ENCODE measurements around the gene ACADVL. TPM values are rescaled to one million over a fixed set of nuclear protein-coding genes. Genes with fewer than 3 reads are reported as not detected.

ACADVL gene
- total RNA-seq, 1 donor from 2014 or later: 281 TPM

DNA sequence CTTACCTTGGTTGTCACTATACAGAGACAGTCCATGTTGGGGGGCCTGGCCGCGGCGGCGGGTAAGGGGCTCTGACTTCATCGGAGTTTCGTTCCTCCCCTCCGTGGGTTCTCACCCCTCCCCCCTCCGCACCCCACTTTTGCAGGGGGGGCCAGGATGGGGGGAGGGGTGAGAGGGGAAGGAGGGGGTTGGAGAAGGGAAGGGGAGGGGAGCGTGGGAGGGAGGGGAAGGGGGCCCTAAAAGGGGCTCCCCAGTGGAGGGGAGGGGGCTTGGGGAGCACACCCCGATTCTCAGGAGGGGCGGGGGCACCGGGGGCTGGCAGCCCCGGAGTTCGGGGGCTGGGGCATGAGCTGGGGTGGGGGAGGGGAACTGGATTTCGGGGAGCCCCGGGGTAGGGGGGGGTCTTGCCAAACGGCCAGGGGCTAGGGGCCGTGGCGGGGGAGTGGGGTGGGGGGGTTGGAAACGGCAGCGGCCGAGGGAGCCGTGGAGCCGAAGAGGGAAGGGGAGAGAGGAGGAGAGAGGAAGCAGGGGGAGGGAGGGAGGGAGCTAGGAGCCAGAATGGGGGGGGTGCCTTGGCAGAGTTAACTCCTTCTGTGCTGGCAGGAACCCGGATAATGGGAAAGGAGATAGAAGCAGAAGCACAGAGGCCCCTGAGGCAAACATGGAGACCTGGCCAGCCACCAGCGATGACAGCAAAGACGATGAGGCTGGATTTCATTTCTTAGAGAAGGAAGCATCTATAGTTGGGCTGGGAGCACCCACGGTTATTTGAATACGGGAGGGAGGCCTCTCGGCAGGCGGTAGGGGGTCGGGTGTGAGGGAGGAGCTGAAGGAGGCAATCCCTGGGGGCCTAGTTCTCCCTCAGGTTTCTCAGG lies 2.4 kb upstream of the ACADVL start:
- Mint-ChIP-seq H3K9me3 (ENCODE audit: unreplicated experiment) (no peaks in the 10 kb centered on the region), H3K27ac (ENCODE audit: unreplicated experiment) (peak overlapping the region; percentile 92), H3K36me3 (ENCODE audit: low read depth, unreplicated experiment) (peaks cover 17% of the 10 kb centered on the region), H3K4me1 (ENCODE audit: unreplicated experiment) (peaks cover 62% of the 10 kb centered on the region), H3K27me3 (ENCODE audit: unreplicated experiment) (peaks cover 47% of the 10 kb centered on the region), H3K4me3 (ENCODE audit: unreplicated experiment) (peak overlapping the region; percentile 91)
- TF ChIP-seq, protein P1, sequence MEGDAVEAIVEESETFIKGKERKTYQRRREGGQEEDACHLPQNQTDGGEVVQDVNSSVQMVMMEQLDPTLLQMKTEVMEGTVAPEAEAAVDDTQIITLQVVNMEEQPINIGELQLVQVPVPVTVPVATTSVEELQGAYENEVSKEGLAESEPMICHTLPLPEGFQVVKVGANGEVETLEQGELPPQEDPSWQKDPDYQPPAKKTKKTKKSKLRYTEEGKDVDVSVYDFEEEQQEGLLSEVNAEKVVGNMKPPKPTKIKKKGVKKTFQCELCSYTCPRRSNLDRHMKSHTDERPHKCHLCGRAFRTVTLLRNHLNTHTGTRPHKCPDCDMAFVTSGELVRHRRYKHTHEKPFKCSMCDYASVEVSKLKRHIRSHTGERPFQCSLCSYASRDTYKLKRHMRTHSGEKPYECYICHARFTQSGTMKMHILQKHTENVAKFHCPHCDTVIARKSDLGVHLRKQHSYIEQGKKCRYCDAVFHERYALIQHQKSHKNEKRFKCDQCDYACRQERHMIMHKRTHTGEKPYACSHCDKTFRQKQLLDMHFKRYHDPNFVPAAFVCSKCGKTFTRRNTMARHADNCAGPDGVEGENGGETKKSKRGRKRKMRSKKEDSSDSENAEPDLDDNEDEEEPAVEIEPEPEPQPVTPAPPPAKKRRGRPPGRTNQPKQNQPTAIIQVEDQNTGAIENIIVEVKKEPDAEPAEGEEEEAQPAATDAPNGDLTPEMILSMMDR (IDR thresholded peaks at IDR 0.05; ENCODE audit: unreplicated experiment): no peak
- DNase-seq (ENCODE audit: low spot score): peak; percentile 67

- TF ChIP-seq, protein P1 (IDR thresholded peaks at IDR 0.05; ENCODE audit: unreplicated experiment): no peak
- Mint-ChIP-seq H3K9me3 (ENCODE audit: unreplicated experiment) (no peaks in the 10 kb centered on the region), H3K4me3 (ENCODE audit: unreplicated experiment) (peak overlapping the region; percentile 86), H3K27me3 (ENCODE audit: unreplicated experiment) (peaks cover 46% of the 10 kb centered on the region), H3K4me1 (ENCODE audit: unreplicated experiment) (peaks cover 60% of the 10 kb centered on the region), H3K36me3 (ENCODE audit: low read depth, unreplicated experiment) (peaks cover 17% of the 10 kb centered on the region), H3K27ac (ENCODE audit: unreplicated experiment) (no peak overlapping the region)
- DNase-seq (ENCODE audit: low spot score): no peak
Measured at GRCh38 chr17:7218166-7218565, 1.6 kb upstream of the ACADVL start.

- Mint-ChIP-seq H3K27ac (ENCODE audit: unreplicated experiment) (peak overlapping the region; percentile 74), H3K36me3 (ENCODE audit: low read depth, unreplicated experiment) (peaks cover 17% of the 10 kb centered on the region), H3K9me3 (ENCODE audit: unreplicated experiment) (no peaks in the 10 kb centered on the region), H3K27me3 (ENCODE audit: unreplicated experiment) (peaks cover 44% of the 10 kb centered on the region), H3K4me3 (ENCODE audit: unreplicated experiment) (peak overlapping the region; percentile 86), H3K4me1 (ENCODE audit: unreplicated experiment) (peaks cover 54% of the 10 kb centered on the region)
- DNase-seq (ENCODE audit: low spot score): no peak
- TF ChIP-seq, protein P1 (IDR thresholded peaks at IDR 0.05; ENCODE audit: unreplicated experiment): no peak
Measured at GRCh38 chr17:7218758-7219157, 980 bp upstream of the ACADVL start.

DNA sequence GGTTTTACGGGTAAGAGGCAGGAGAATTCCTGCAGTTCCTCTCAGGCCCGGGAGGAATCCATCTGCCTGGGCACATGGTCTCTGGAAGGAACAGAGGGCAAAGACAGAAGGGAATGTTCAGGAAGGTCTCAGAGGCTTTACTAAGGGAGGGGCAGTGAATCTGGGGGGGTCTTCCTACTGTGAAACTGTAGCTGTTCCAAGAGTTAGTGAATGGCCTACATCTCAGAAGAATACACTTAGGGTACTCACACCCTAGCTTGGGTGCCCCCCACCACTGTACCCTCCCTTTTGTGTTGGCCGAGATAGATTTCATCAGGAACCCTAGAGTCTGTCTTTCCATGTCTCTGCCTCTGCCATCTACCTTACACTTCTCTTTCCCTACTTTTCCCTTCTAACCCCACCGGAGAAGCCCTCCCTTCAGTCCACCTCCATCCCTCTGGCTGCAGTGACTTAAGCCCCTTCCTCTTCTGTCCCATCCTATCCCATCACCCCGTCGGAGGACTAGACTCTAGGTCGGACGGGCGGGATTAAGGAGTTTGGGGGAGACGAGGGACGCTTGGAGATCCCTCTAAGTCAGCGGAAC lies 418 bp upstream of the ACADVL start:
- peaks cover 18% of the 10 kb centered on the region for H3K36me3 Mint-ChIP-seq (ENCODE audit: low read depth, unreplicated experiment)
- H3K27ac Mint-ChIP-seq (ENCODE audit: unreplicated experiment): peak overlapping the region; percentile 74
- TF ChIP-seq, protein P1 (IDR thresholded peaks at IDR 0.05; ENCODE audit: unreplicated experiment): no peak
- H3K4me1 Mint-ChIP-seq (ENCODE audit: unreplicated experiment): peaks cover 51% of the 10 kb centered on the region
- no peaks in the 10 kb centered on the region for H3K9me3 Mint-ChIP-seq (ENCODE audit: unreplicated experiment)
- H3K27me3 Mint-ChIP-seq (ENCODE audit: unreplicated experiment): peaks cover 43% of the 10 kb centered on the region
- DNase-seq (ENCODE audit: low spot score): no peak
- peak overlapping the region; percentile 95 for H3K4me3 Mint-ChIP-seq (ENCODE audit: unreplicated experiment)

All from endothelial cell (in vitro differentiated cells).